ENCODE data around the gene ZMYND11.

DNA sequence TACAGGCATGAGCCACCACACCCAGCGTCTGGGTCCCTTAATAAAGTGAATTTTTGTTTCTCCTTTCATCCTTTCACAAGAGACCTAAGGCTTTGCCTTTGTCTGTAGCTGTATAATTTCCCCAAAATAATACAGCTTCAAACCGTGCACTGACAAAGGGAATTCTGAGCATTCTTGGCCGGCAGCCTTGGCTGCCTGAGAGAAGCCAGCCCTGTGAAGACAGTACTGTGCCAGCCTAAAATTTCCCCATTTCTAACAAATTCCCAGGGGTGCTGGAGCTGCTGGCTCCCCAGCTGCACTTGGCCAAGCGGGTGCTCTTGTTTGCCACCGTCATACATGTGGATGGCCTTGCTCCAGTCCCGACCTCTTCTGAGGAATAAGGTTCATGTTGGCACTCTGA is 106.2 kb downstream of the ZMYND11 start:
- TF ChIP-seq, protein P1, sequence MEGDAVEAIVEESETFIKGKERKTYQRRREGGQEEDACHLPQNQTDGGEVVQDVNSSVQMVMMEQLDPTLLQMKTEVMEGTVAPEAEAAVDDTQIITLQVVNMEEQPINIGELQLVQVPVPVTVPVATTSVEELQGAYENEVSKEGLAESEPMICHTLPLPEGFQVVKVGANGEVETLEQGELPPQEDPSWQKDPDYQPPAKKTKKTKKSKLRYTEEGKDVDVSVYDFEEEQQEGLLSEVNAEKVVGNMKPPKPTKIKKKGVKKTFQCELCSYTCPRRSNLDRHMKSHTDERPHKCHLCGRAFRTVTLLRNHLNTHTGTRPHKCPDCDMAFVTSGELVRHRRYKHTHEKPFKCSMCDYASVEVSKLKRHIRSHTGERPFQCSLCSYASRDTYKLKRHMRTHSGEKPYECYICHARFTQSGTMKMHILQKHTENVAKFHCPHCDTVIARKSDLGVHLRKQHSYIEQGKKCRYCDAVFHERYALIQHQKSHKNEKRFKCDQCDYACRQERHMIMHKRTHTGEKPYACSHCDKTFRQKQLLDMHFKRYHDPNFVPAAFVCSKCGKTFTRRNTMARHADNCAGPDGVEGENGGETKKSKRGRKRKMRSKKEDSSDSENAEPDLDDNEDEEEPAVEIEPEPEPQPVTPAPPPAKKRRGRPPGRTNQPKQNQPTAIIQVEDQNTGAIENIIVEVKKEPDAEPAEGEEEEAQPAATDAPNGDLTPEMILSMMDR (IDR thresholded peaks at IDR 0.05) = no peak
- no peak for TF ChIP-seq EZH2 (IDR thresholded peaks at IDR 0.05; ENCODE audit: borderline replicate concordance, insufficient read depth, low read depth, low read length, poor library complexity, severe bottlenecking)
